Mononuclear cell (primary cell): ENCODE measurements around the gene VWA8. TPM values are rescaled to one million over a fixed set of nuclear protein-coding genes. Genes with fewer than 3 reads are reported as not detected.

Source experiments
- H3K27me3 ChIP-seq: 2 replicates; pipeline ENCODE4 v1.6.0; 2011; ENCODE audit warnings: low read length, control low read depth; ENCODE audit not compliant: insufficient read depth
- H3K4me1 ChIP-seq: 2 replicates; pipeline ENCODE4 v1.5.1; 2011; ENCODE audit warnings: mild to moderate bottlenecking, low read length, control low read depth; ENCODE audit not compliant: insufficient read depth
- H3K4me3 ChIP-seq: 2 replicates; pipeline ENCODE4 v1.5.1; 2011; ENCODE audit warnings: mild to moderate bottlenecking, low read length, moderate library complexity
- H3K9me3 ChIP-seq: 2 replicates; pipeline ENCODE4 v1.5.1; 2011; ENCODE audit warnings: low read depth, mild to moderate bottlenecking, control low read depth, low read length
- total RNA-seq: library from RNA; depleted of rRNA; stranded (reverse); fragments of >200 nt; gene quantifications from one replicate; pipeline ENCODE4 v1.2.3, GENCODE V29; 2012

Gene VWA8
- total RNA-seq, 1 donor = 18.6 TPM

GRCh38 chr13:41675306-41675705 lies 285.6 kb downstream of the VWA8 start:
- no peaks in the 10 kb centered on the region for H3K4me1 ChIP-seq
- no peaks in the 10 kb centered on the region for H3K27me3 ChIP-seq
- no peaks in the 10 kb centered on the region for H3K9me3 ChIP-seq
- H3K4me3 ChIP-seq = no peak overlapping the region

GRCh38 chr13:41674246-41674645 lies 286.7 kb downstream of the VWA8 start:
- Histone ChIP-seq H3K4me1 (no peaks in the 10 kb centered on the region), H3K27me3 (no peaks in the 10 kb centered on the region), H3K4me3 (no peak overlapping the region), H3K9me3 (no peaks in the 10 kb centered on the region)

- no peak overlapping the region for H3K4me3 ChIP-seq
- H3K27me3 ChIP-seq = no peaks in the 10 kb centered on the region
- H3K9me3 ChIP-seq = no peaks in the 10 kb centered on the region
- no peaks in the 10 kb centered on the region for H3K4me1 ChIP-seq
These were observed 287.3 kb downstream of the VWA8 start for GRCh38 chr13:41673640-41674039.

- Histone ChIP-seq H3K9me3 (no peaks in the 10 kb centered on the region), H3K4me1 (no peaks in the 10 kb centered on the region), H3K27me3 (no peaks in the 10 kb centered on the region), H3K4me3 (no peak overlapping the region)
These were observed 290.0 kb downstream of the VWA8 start for GRCh38 chr13:41670873-41671443.

GRCh38 chr13:41668130-41668757 lies 292.7 kb downstream of the VWA8 start:
- no peaks in the 10 kb centered on the region for H3K9me3 ChIP-seq
- H3K27me3 ChIP-seq = no peaks in the 10 kb centered on the region
- no peak overlapping the region for H3K4me3 ChIP-seq
- no peaks in the 10 kb centered on the region for H3K4me1 ChIP-seq

GRCh38 chr13:41666644-41667043 lies 294.3 kb downstream of the VWA8 start:
- no peaks in the 10 kb centered on the region for H3K27me3 ChIP-seq
- no peaks in the 10 kb centered on the region for H3K4me1 ChIP-seq
- no peak overlapping the region for H3K4me3 ChIP-seq
- H3K9me3 ChIP-seq = no peaks in the 10 kb centered on the region

- H3K4me1 ChIP-seq = no peaks in the 10 kb centered on the region
- no peaks in the 10 kb centered on the region for H3K27me3 ChIP-seq
- H3K9me3 ChIP-seq = no peaks in the 10 kb centered on the region
- no peak overlapping the region for H3K4me3 ChIP-seq
These were observed 300.5 kb downstream of the VWA8 start for GRCh38 chr13:41660411-41660810.

- Histone ChIP-seq H3K4me1 (peaks cover 12% of the 10 kb centered on the region), H3K9me3 (no peaks in the 10 kb centered on the region), H3K4me3 (no peak overlapping the region), H3K27me3 (no peaks in the 10 kb centered on the region)
These were observed 302.8 kb downstream of the VWA8 start for GRCh38 chr13:41658057-41658661.

- no peaks in the 10 kb centered on the region for H3K27me3 ChIP-seq
- no peaks in the 10 kb centered on the region for H3K9me3 ChIP-seq
- peaks cover 27% of the 10 kb centered on the region for H3K4me1 ChIP-seq
- H3K4me3 ChIP-seq = no peak overlapping the region
These were observed 304.9 kb downstream of the VWA8 start for GRCh38 chr13:41655997-41656396.

- Histone ChIP-seq H3K4me3 (no peak overlapping the region), H3K27me3 (no peaks in the 10 kb centered on the region), H3K4me1 (peaks cover 29% of the 10 kb centered on the region), H3K9me3 (no peaks in the 10 kb centered on the region)
These were observed 306.1 kb downstream of the VWA8 start for GRCh38 chr13:41654796-41655195.

- H3K4me1 ChIP-seq = peaks cover 29% of the 10 kb centered on the region
- H3K4me3 ChIP-seq = no peak overlapping the region
- H3K27me3 ChIP-seq = no peaks in the 10 kb centered on the region
- H3K9me3 ChIP-seq = no peaks in the 10 kb centered on the region
These were observed 308.1 kb downstream of the VWA8 start for GRCh38 chr13:41652735-41653361.

- no peaks in the 10 kb centered on the region for H3K27me3 ChIP-seq
- peaks cover 29% of the 10 kb centered on the region for H3K4me1 ChIP-seq
- no peaks in the 10 kb centered on the region for H3K9me3 ChIP-seq
- no peak overlapping the region for H3K4me3 ChIP-seq
These were observed 309.4 kb downstream of the VWA8 start for GRCh38 chr13:41651413-41652058.

GRCh38 chr13:41650706-41651105 lies 310.2 kb downstream of the VWA8 start:
- Histone ChIP-seq H3K4me1 (peaks cover 29% of the 10 kb centered on the region), H3K27me3 (no peaks in the 10 kb centered on the region), H3K4me3 (no peak overlapping the region), H3K9me3 (no peaks in the 10 kb centered on the region)

- peaks cover 27% of the 10 kb centered on the region for H3K4me1 ChIP-seq
- H3K9me3 ChIP-seq = no peaks in the 10 kb centered on the region
- H3K27me3 ChIP-seq = no peaks in the 10 kb centered on the region
- H3K4me3 ChIP-seq = no peak overlapping the region
These were observed 311.2 kb downstream of the VWA8 start for GRCh38 chr13:41649659-41650058.

GRCh38 chr13:41648314-41648935 lies 312.5 kb downstream of the VWA8 start:
- Histone ChIP-seq H3K9me3 (no peaks in the 10 kb centered on the region), H3K4me3 (no peak overlapping the region), H3K4me1 (peaks cover 21% of the 10 kb centered on the region), H3K27me3 (no peaks in the 10 kb centered on the region)
